Astrocyte (in vitro differentiated cells and primary cell): Measurements from ENCODE around the gene GDPD5. TPM values are rescaled to one million over a fixed set of nuclear protein-coding genes. Genes with fewer than 3 reads are reported as not detected.
A peak's percentile ranks its signal among the peaks of the same experiment; 100 is the strongest.

Experiments
- DNase-seq: peaks from one replicate; pipeline ENCODE4 v3.0.0-alpha.2; 2010; ENCODE audit warnings: low read depth
- FAIRE-seq: peaks from 2 replicates; lab custom pipeline; 2011; peaks lifted over from hg19 to GRCh38; lab: Jason Lieb, UNC
- H2AFZ ChIP-seq: 2 replicates; pipeline ENCODE4 v1.6.0; 2012; ENCODE audit warnings: low read depth, low read length, inconsistent platforms
- H3K27ac ChIP-seq: 2 replicates; pipeline ENCODE4 v1.5.1; 2011; ENCODE audit warnings: low read depth, low read length, inconsistent platforms
- H3K27me3 ChIP-seq: 2 replicates; pipeline ENCODE4 v1.6.0; 2011; ENCODE audit warnings: low read length, inconsistent platforms; ENCODE audit not compliant: insufficient read depth
- H3K36me3 ChIP-seq: 2 replicates; pipeline ENCODE4 v1.5.1; 2011; ENCODE audit warnings: low read length, inconsistent platforms; ENCODE audit not compliant: insufficient read depth
- H3K4me1 ChIP-seq: 2 replicates; pipeline ENCODE4 v1.5.1; 2011; ENCODE audit warnings: low read length, inconsistent platforms; ENCODE audit not compliant: insufficient read depth
- H3K4me2 ChIP-seq: 2 replicates; pipeline ENCODE4 v1.6.0; 2012; ENCODE audit warnings: low read length, inconsistent platforms
- H3K4me3 ChIP-seq: 2 replicates; pipeline ENCODE4 v1.5.1; 2011; ENCODE audit warnings: low read depth, mild to moderate bottlenecking, low read length, inconsistent platforms; ENCODE audit not compliant: insufficient read depth
- H3K79me2 ChIP-seq: 2 replicates; pipeline ENCODE4 v1.6.0; 2012; ENCODE audit warnings: mild to moderate bottlenecking, low read length, inconsistent platforms; ENCODE audit not compliant: insufficient read depth
- H3K9ac ChIP-seq: 2 replicates; pipeline ENCODE4 v1.6.0; 2012; ENCODE audit warnings: mild to moderate bottlenecking, low read length, inconsistent platforms
- H3K9me3 ChIP-seq: 2 replicates; pipeline ENCODE4 v1.5.1; 2012; ENCODE audit warnings: low read depth, mild to moderate bottlenecking, low read length, inconsistent platforms; ENCODE audit not compliant: insufficient read depth
- H4K20me1 ChIP-seq: 2 replicates; pipeline ENCODE4 v1.6.0; 2012; ENCODE audit warnings: low read length, inconsistent platforms; ENCODE audit not compliant: insufficient read depth
- H3K27ac Mint-ChIP-seq: one replicate; pipeline ENCODE4 v1.8.0; 2021; ENCODE audit warnings: mild to moderate bottlenecking, mixed read lengths; ENCODE audit not compliant: unreplicated experiment
- H3K27me3 Mint-ChIP-seq: one replicate; pipeline ENCODE4 v1.8.0; 2021; ENCODE audit warnings: low read depth, mixed read lengths; ENCODE audit not compliant: unreplicated experiment
- H3K36me3 Mint-ChIP-seq: one replicate; pipeline ENCODE4 v1.8.0; 2021; ENCODE audit warnings: low read depth, mixed read lengths; ENCODE audit not compliant: unreplicated experiment
- H3K4me1 Mint-ChIP-seq: one replicate; pipeline ENCODE4 v1.8.0; 2021; ENCODE audit warnings: low read depth, mixed read lengths; ENCODE audit not compliant: unreplicated experiment
- H3K4me3 Mint-ChIP-seq: one replicate; pipeline ENCODE4 v1.8.0; 2021; ENCODE audit warnings: mild to moderate bottlenecking, moderate library complexity, mixed read lengths; ENCODE audit not compliant: unreplicated experiment
- H3K9me3 Mint-ChIP-seq: one replicate; pipeline ENCODE4 v1.8.0; 2021; ENCODE audit warnings: mild to moderate bottlenecking, mixed read lengths; ENCODE audit not compliant: unreplicated experiment
- EZH2 ChIP-seq: IDR thresholded peaks from 2 replicates; pipeline ENCODE4 v1.6.1; 2012; ENCODE audit warnings: mild to moderate bottlenecking, low read length, inconsistent platforms; ENCODE audit not compliant: insufficient read depth
- total RNA-seq: library from RNA; stranded (reverse); gene quantifications from 2 replicates; pipeline ENCODE4 v1.2.1, GENCODE V29; 2021
- TF ChIP-seq, protein P1 (sequence below): IDR thresholded peaks from 2 replicates; pipeline ENCODE4 v1.5.1; 2011; ENCODE audit warnings: low read depth, mild to moderate bottlenecking, inconsistent platforms, low read length, moderate library complexity; ENCODE audit not compliant: insufficient read depth

Gene GDPD5
- total RNA-seq, 1 donor from 2014 or later = 9.4 TPM

DNA sequence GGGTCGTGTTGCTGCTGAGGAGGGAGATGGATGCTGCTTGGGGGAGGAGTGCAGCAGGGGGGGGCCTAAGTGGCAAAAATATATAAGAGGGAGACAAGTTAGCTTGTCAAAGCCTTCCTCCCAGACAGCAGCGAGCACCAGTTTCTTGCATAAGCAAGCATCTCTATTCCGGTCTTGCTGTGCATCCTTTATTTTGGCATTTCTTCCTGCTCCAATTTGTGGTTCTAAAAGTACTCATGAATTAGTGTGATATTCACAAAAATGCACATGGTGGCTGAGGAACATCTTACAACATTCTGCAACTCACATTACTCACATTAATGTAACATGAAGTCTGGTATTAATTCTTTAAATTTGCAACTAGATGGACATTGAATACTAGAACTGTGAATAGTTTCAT lies 32.1 kb downstream of the GDPD5 start:
- Histone ChIP-seq H3K4me1 (peaks cover 22% of the 10 kb centered on the region), H3K9ac (no peak overlapping the region), H3K4me2 (no peak overlapping the region), H3K36me3 (no peaks in the 10 kb centered on the region), H4K20me1 (no peaks in the 10 kb centered on the region), H3K79me2 (no peaks in the 10 kb centered on the region), H3K9me3 (no peaks in the 10 kb centered on the region), H2AFZ (no peak overlapping the region), H3K4me3 (no peak overlapping the region), H3K27ac (no peak overlapping the region), H3K27me3 (no peaks in the 10 kb centered on the region)
- peaks cover 2% of the 10 kb centered on the region for H3K27me3 Mint-ChIP-seq
- H3K4me3 Mint-ChIP-seq = no peak overlapping the region
- H3K27ac Mint-ChIP-seq = no peak overlapping the region
- no peaks in the 10 kb centered on the region for H3K9me3 Mint-ChIP-seq
- DNase-seq (no peak), FAIRE-seq (no peak)
- TF ChIP-seq, protein P1, sequence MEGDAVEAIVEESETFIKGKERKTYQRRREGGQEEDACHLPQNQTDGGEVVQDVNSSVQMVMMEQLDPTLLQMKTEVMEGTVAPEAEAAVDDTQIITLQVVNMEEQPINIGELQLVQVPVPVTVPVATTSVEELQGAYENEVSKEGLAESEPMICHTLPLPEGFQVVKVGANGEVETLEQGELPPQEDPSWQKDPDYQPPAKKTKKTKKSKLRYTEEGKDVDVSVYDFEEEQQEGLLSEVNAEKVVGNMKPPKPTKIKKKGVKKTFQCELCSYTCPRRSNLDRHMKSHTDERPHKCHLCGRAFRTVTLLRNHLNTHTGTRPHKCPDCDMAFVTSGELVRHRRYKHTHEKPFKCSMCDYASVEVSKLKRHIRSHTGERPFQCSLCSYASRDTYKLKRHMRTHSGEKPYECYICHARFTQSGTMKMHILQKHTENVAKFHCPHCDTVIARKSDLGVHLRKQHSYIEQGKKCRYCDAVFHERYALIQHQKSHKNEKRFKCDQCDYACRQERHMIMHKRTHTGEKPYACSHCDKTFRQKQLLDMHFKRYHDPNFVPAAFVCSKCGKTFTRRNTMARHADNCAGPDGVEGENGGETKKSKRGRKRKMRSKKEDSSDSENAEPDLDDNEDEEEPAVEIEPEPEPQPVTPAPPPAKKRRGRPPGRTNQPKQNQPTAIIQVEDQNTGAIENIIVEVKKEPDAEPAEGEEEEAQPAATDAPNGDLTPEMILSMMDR = no peak
- no peak for TF ChIP-seq EZH2
- peaks cover 26% of the 10 kb centered on the region for H3K4me1 Mint-ChIP-seq
- H3K36me3 Mint-ChIP-seq = no peaks in the 10 kb centered on the region

DNA sequence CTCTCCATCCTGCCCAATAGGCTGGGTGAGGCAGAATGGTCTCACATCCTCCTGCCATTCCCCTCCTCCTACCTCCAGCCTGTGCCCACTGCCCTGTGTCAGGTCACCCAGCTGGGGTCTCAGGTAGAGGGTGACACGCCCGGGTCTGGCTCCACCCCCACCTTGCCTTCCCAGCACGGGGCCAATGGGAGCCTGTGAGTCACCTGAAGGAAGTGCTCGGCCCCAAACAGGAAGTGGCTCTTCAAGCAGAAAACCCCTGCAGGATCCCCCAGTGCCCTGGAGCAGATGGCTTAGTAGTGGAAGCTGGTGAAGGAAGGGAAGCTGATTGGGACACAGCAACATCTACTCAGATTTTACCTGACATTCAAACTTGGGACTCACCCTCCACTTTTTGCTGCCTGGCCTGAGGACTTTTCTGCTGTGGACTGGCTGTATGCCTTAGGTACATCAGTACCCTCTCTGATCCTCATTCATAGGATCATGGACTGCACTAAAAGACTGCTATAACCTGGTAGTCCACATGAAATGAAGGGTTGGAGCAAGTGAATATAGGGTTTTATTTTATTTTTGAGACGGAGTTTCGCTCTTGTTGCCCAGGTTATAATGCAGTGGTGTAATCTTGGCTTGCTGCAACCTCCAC lies 33.4 kb downstream of the GDPD5 start:
- no peak overlapping the region for H3K4me3 Mint-ChIP-seq
- Histone ChIP-seq H3K27ac (no peak overlapping the region), H3K79me2 (no peaks in the 10 kb centered on the region), H4K20me1 (no peaks in the 10 kb centered on the region), H2AFZ (peak overlapping the region; percentile 50), H3K4me3 (no peak overlapping the region), H3K36me3 (no peaks in the 10 kb centered on the region), H3K27me3 (no peaks in the 10 kb centered on the region), H3K4me2 (peak overlapping the region; percentile 10), H3K9ac (no peak overlapping the region), H3K9me3 (no peaks in the 10 kb centered on the region), H3K4me1 (peaks cover 19% of the 10 kb centered on the region)
- peaks cover 12% of the 10 kb centered on the region for H3K27me3 Mint-ChIP-seq
- H3K9me3 Mint-ChIP-seq = no peaks in the 10 kb centered on the region
- TF ChIP-seq, protein P1 = no peak
- no peak for TF ChIP-seq EZH2
- peaks cover 26% of the 10 kb centered on the region for H3K4me1 Mint-ChIP-seq
- H3K36me3 Mint-ChIP-seq = no peaks in the 10 kb centered on the region
- no peak overlapping the region for H3K27ac Mint-ChIP-seq
- FAIRE-seq (no peak), DNase-seq (no peak)

DNA sequence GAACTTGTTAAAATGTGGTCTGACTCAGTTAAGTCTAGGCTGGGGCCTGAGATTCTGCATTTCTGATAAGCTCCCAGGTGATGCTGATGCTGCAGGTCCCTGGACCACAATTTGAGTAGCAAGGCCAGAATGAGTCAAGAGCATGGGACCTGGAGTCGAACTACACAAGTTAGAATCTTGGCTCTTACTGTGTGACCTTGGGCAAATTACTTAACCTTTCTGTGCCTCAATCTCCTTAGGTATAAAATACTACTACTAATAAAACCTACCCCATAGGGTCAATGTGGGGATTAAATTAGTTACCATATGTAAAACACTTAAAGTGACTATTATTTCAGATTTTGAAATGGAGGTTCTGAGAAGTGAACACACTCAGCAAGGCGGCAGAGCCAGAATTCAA lies 34.3 kb downstream of the GDPD5 start:
- no peak overlapping the region for H3K9ac ChIP-seq
- H3K27ac Mint-ChIP-seq = no peak overlapping the region
- H3K4me3 Mint-ChIP-seq = no peak overlapping the region
- H3K27me3 ChIP-seq = no peaks in the 10 kb centered on the region
- H3K4me1 Mint-ChIP-seq = peaks cover 25% of the 10 kb centered on the region
- no peak overlapping the region for H3K4me2 ChIP-seq
- H3K4me3 ChIP-seq = no peak overlapping the region
- H3K27me3 Mint-ChIP-seq = peaks cover 19% of the 10 kb centered on the region
- H2AFZ ChIP-seq = no peak overlapping the region
- no peak overlapping the region for H3K27ac ChIP-seq
- FAIRE-seq (no peak), DNase-seq (no peak)
- H3K36me3 Mint-ChIP-seq = no peaks in the 10 kb centered on the region
- H3K9me3 ChIP-seq = no peaks in the 10 kb centered on the region
- H3K79me2 ChIP-seq = no peaks in the 10 kb centered on the region
- no peaks in the 10 kb centered on the region for H4K20me1 ChIP-seq
- TF ChIP-seq EZH2 = no peak
- TF ChIP-seq, protein P1 = no peak
- no peaks in the 10 kb centered on the region for H3K9me3 Mint-ChIP-seq
- H3K4me1 ChIP-seq = peaks cover 19% of the 10 kb centered on the region
- H3K36me3 ChIP-seq = no peaks in the 10 kb centered on the region
